GM21381 (cell line): ENCODE results near the gene CPN2.

Experiments
- ATAC-seq: cut with Tn5 transposase; IDR thresholded peaks from one replicate; pipeline ENCODE4 v1.9.1; 2021; ENCODE audit warnings: mild to moderate bottlenecking, moderate library complexity; ENCODE audit not compliant: unreplicated experiment

Gene CPN2

DNA sequence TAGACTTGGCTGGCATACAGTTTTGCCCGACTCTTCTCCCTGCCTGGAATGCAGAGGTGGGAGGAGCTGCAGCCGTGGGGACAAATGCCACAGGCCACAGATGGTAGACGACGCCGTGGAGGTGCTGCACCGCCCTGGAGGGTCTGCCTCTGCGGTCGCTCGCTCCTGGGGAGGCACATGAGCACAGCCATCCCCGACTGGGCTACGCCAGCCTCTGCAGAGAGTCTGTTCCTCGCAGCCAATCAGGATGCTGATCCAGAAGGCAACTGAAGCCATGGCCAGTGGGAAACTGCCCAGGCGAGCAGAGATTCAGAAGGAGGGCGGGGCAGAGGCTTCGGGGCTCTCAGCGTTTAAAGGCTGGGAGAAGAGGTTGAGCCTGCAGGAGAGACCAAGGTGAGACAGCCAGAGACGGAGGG is 30.3 kb upstream of the CPN2 start:
- ATAC-seq: no peak

DNA sequence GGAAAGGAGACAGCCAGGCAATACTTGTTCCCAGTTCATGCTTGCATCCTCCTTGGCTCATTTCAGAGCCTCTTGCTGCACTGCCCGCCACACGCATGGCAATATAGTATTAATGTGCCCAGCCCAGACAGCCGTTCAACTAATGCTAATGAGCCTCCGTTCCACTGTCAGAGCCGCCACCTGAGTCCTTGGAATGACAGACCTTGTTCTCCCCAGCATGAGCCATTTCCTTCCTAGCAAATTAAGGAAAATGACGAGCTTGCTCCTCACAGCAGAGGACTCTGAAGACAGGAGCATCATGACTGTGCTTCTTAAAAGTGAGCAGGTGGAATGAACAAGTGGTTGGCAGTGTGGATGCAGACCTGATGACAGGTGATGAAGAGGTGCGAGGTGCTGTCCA is 29.2 kb upstream of the CPN2 start:
- no peak for ATAC-seq

DNA sequence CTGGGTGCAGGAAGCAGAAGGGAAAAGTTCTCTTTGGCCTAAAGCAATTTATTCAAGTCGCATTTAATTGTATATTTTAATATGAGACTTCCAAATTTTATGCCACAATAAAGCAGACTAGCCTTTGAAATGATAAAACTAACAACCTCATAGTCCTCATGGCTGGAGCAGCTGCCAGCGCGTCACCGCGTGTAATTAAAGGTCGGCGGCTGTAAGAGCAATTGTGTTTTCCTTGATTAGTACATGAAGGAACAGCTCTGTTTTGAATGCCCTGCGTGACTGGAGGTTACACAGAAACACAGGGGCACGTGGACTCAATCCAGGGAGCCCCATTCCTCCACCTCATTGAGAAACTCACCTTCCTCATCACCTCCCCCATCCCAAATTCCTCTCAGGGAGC is 28.5 kb upstream of the CPN2 start:
- no peak for ATAC-seq

DNA sequence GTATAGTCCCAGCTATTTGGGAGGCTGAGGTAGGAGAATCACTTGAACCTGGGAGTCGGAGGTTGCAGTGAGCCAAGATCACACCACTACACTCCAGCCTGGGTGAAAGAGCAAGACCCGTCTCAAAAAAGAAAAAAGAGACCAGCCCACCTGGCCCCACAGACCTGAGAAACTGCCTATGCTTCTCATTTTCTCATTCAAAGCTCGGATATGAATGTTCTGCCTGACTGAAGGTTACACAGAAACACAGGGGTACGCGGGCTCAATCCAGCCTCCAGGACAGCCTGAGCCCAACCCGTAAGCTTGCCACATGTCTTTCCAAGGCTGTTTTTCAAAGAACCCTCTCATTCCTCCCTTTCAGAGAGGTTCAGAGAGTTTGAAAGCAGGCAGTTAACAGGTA is 28.1 kb upstream of the CPN2 start:
- no peak for ATAC-seq

DNA sequence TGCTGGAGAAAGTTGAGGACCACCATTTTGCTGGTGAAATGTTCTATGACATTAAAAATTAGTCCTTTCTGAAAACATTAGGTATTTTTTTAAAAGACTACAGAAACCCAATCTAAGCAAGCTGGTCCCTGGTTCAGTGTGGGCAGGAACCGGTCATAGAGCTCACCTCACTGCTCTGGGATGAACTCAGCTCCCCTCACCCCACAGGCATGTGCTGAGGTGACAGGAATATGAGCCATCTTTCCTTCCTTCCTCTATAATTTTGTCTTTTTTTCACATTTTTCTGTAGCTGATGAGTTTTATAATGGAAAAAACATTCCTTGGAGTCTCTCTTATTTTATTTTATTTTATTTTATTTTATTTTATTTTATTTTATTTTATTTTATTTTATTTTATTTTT is 26.6 kb upstream of the CPN2 start:
- no peak for ATAC-seq

DNA sequence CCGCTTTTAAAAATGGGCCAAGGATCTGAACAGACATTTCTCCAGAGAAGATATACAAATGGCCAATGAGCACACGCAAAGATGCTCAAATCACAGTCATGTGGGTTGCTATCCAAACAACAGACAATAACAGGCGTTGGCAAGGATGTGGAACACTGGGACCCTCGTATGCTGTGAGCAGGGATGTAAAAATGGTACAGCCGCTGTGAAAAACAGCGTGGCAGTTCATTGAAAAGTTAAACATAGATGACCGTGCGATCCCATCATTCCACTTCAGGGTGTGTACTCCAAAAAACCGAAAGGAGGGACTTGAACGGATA is 25.1 kb upstream of the CPN2 start:
- ATAC-seq: no peak

DNA sequence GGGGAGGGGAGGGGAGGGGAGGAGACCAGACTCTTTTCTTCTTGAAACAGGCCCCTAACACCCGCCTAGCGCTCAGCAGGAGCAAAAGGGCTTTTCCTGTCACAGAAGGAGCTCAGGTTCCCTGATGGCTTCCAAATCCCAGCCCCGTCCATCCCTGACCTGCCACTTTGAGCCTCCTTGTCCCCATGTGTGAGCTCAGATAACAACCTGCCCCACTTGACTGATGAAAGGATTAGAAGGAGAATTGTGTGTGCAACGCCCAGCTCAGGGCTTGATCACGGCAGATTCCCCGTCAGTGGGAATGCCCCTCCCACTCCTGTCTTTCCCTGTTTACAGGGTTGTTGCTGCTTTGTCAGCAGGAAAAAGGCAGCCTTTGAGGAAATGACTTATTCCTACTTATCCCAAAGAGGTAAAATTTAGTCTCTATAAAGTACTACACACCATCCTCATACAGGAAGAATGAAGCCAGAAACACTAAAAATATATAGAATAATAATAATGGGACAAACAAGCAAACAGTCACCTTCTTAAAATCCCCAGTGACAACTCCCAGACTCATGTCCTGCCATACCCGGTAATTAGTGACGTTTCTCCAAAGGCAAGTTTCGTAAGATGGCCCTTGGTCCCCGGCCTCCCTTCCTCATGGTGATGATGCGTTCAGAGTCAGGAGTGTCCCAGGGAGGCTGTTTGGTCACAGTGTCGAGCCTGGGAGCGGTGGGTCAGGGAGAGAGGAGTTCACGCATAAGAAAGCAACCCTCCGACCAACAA is 24.5 kb upstream of the CPN2 start:
- ATAC-seq: no peak

DNA sequence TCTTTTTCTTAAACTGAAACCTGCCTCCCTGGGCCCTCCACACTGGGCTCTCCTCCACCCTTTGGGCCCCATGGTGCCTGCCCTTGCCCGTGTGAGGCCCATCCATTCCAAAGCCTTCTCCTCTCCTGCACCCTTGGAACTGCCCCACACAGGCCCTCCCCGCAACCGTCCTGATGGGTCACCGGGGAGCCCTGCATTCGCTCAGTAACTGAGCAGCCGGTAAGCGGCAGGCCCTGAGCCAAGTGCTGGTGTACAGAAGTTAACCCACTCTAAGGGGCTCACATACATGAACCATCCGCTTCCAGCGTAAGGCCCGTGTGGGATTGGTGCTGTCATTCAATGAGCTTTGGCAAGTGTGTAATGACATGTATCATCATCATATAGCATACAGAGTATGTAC is 23.8 kb upstream of the CPN2 start:
- ATAC-seq: no peak

DNA sequence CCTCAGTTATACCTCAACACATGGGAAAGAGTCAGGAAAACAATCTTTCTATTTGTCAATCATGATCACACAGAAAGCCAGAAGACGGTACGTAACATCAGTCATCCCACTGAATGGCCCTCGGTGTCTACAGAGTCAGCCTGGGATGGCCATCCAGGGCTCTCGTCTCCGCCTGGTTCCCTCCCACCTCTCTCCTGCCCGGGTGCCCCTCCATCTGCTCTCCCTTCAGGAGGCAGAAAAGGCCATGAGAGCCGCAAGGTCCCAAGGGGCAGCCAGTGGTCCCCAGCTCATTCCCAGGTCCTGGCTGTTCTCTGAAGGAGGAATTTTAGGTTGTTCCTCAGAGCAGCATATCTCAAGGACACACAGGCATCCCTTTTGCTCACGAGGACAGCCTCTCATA is 22.8 kb upstream of the CPN2 start:
- no peak for ATAC-seq

DNA sequence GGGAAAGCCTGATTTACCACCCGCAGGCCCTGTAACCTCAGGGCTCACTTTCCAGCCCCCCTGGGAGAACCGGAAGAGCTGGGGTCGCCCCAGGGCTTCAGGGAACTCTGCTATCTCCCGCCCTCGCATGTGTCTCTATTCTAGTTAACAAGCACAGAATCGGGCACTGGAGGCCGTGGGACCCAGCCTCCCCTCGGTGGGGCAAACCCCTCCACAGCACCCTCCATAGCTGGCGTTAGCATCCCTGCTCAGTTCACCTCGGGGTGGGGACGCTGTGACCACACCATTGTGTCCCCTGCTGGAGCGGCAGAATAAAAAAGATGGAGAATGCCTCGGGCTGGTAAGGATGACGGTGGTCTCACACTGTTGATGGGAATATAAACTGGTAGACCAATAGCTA is 21.9 kb upstream of the CPN2 start:
- ATAC-seq: no peak

DNA sequence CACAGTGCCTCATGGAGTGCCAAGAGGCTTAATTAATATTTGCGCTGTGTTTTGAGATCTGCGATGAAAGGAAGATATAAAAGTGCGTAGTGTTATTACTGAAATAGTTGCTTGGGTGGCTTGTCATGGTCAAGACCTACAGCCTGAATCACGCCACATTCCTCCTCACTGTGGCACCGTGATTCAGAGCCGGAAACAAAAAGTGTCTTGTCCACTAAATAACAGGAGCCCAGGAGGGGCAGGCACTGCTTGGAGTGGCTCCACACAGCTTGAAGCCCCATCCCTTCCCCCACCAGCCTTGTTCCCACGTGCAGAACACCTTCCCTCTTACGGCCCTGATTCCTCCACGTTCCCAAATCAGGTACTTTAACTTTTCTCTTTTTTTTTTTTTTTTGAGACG is 19.6 kb upstream of the CPN2 start:
- no peak for ATAC-seq

DNA sequence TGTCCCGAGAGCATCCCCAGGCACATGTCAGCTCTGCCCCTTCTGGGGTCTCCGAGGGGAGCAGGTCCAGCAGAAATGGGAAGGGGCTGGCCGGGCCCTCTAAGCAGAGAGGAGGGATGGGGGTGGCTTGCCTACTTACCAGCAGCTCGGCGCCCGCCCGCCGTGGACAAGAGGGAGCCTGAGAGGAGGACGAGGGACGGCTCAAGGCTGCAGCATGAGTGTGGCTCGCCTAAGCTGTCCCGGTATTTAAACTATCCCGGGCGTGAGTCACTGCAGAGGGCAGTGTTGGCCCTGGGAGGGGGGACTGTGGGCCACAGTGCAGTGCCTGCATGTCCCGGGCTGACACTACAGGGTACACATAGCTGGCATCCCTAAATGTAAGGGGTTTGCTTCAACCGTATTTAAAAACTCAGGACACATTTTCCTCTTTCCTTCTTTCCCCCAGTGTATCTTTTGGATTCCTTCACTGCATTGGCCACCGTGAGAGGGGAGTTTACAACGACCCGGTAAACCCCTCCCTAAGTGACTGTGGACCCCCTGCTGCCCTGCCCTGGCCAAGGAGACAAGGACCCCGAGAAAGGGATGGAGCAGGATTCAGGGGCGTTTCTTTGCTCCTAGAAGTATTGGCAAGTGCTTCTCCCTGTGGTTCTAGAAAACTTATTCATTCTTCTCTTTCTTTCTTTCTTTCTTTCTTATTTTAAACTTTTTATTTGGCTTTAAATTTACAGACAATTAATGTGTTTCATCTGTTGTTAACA is 18.6 kb upstream of the CPN2 start, which contains the start of gene LRRC15:
TSS of gene LRRC15 (minus strand) at position 222 of the 758 bp plus-strand sequence. CDS start 8,700 bp downstream, outside the sequence.
- ATAC-seq: no peak

DNA sequence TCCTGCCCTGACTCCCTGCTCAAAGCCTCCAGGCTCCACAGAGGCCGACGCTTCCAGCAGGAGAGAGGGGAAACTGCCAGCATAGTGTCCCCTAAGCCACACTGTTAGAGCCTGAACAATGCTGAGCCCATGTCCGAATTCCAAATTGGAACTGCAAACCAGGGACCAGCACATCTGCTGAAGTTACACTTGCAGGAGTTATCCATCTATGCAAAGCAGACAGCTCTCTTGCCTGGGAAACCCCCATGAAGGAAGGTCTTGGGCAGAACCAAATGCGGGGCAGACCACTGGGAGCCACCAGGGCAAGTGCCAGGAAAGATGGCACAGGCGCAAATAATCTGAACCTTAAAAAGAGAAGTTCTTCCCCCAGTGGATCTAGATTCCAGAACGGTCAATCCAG is 17.8 kb upstream of the CPN2 start:
- no peak for ATAC-seq

DNA sequence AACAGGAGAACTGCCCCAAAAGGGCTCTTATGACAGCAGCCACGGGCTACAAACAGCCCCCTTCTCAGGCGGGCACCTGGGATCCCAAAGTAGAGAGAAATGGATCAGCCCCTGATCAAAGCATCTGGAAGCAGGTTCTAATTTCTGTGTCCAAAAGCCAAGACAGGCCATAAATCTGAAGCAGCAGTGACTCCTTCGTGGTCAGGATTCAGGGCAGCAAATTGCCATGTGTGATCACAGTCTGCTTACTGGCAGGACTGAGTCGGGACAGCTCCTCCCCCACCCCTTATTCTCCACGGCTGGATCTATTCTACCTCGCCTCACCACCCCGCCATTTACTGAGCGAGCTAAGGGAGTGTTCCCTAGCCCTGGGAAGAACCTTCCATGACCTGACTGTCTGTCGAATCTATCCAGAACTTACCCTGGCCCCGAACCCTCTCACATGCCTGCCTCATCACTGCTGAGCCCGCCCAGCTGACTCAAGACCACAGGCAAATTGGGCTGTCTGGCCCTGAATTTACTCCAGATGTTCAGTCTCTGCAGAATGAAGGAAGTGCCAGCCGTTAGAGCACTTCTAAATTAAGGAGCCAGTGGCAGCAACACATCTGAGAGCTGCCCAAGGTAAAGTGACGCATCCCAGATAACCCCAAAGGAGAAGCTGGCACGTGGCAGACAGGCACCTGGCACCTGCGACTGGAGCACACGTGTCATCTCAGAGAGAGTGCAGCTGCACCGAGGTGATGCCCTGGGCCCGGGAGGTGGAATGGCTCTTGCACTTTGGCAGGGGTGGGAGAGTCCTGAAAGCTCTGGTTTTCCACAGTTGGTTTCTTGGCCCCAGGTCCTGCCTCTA is 17.1 kb upstream of the CPN2 start:
- ATAC-seq: no peak

DNA sequence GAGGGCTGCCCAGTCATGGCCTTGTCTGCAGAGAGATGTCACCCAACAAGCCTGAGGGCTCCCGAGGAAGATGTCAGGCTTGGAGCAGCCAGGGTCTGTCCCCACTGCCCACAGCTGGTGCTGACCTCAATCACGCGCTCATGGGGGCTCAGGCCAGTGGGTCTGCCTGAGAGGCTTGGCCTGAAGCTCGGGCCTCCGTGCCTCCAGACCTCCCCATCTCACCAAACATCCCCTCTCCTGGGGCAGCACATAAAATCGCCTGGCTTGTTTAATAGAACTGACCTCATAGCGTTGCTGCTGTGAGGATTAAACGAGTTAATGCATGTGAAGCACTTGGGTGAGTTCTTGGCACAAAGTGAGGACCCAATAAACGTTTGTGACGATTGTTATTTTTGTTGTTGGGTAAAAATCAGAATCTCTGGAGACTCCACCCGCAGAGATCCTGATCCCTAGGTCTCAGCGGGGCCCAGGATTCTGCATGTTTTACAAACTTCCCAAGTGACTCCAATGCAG is 14.9 kb upstream of the CPN2 start:
- ATAC-seq: no peak

DNA sequence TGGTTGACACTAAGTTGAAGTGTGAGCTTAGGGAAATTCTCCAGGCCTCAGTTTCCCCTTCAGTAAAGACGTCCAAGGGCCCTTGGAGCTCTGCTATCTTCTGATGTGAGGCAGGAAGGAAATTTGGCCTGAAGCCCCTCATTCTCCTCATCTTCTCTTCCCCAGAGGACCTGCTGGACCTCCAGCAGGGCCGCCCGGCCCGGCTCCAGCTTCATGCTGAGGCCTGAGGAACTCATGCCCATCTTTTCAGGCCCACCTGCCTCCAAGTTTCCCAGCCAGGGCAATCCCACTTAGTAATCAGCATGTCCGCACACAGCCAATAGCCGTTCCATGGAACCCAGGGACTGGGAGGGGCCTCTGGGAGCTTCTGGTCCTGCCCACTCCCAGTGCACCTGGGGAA is 14.4 kb upstream of the CPN2 start:
- ATAC-seq: no peak

DNA sequence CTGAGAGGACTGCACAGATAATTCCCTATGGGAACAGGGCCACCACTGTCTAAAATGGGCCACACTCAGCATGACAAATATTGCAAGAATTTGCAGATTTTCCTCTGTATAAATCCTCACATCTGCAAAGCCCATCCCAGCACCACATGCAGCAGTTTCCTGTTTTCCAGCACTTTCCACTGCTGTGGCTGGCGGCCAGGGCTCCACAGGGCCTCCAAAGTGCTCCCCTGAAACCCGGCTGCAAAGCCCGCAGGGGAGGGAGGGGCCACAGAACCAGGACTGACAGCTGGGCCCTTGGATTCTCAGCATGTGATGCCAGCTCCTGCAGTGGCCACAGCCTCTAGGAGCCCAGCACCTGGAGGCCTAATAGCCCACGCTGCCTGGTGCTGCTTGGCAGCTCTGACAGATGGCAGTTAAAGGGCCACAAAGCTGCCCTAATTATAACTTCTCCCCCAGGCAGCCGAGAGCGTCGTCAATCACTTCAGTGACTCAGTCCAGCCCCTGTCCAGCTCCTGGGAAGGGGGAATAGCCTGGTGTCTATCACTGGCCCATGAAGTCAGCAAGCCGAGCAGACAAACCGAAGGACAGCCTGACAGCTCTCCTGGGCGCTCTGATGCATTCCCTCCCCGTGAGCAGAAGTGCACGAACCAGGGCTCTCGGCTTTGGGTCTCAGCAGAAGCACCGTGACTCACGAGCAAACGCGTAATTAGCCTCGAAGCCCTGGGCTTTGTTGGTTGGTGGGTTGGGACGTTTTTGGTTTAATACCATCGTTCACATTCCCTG is 13.7 kb upstream of the CPN2 start:
- no peak for ATAC-seq

DNA sequence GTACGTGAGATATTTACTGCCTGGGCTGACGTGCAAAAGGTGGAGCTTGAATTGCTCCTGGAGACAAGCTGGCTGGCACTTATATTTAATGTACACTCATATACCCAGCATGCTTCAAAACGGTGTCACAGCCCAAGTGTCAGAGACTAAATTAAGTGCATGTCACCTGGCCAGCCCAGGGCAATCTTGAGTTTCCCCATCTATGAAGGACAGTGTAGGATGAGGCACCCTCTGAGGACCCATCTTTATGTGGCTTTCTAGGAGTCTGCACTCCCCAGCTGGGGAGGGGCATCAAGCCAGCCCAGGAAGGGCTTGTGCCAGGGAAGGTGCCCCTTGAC is 13.2 kb upstream of the CPN2 start:
- no peak for ATAC-seq

DNA sequence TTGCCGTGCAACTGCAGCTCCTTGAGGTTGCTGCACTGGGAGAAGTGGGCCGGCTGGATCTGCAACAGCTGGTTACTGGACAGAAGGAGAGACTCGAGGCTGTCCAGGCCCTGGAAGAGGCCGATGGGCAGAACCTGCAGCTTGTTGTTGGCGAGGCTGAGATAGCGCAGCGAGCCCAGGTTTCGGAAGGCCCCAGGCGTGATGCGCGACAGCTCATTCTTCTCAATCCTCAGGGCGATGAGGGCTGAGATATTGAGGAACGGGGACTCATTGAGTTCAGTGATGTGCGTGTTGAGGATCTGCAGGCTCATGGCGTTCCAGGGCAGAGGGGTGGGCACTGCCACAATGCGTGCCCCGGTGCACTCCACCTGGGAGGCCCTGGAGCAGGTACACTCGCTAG is 9.4 kb upstream of the CPN2 start:
- no peak for ATAC-seq

DNA sequence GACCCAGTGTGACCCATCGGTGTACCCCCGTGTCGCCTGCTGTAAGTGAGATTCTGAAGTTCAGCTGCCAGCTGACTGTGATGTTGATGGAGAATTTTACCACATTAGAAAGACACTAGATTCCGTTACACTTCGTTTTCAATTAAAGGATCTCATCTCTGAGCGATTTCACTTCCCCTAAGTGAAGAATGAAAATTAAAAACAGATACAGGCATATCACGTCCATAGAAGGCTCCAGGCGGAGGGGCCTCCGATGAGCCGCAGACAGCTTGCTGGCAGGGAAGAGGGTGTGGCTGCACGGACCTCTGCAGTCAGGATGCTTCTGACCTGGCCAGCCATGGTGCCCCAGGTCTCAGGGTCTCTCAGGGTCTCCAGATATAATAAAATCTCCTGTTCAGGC is 6.6 kb upstream of the CPN2 start:
- ATAC-seq: no peak

DNA sequence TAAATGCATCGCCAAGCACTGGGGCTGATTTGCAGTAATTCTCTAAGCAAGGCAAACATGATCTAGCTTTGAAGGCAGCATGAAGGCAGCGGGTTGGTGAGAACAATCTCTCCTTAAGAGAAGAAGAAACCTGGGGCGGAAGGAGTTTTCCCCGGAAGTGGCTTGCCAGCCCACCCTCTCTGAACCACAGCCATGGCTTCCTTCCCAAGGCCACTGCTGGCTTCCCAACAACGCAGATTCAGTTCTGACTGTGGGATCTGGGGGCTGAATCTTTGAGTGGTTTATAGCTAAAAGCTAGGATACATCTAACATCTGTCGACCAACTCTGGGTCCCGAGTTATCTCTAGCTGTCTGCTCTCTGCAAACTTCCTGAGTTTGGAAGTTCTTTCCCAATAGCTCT is 4.3 kb upstream of the CPN2 start:
- no peak for ATAC-seq
